Right renal cortex interstitium (tissue), 3 donors: ENCODE results near the gene BCL7B. TPM values are rescaled to one million over a fixed set of nuclear protein-coding genes. Genes with fewer than 3 reads are reported as not detected.
A peak's percentile ranks its signal among the peaks of the same experiment; 100 is the strongest.
"Not testable (repeated sequence)": the region's sequence is repeated elsewhere in the genome, so short reads cannot be mapped to it uniquely, and the experiment has no call there.

Experiments
- DNase-seq, 3 donors: peaks; one replicate each; pipeline ENCODE4 v3.0.0-alpha.2; 2013; ENCODE audit warnings: low read depth in 3 of 3, low spot score in 2 of 3
- polyA plus RNA-seq, 3 donors: library from polyadenylated mRNA; unstranded; fragments of 120-200 nt; gene quantifications; one replicate each; pipeline ENCODE4 v1.2.1, GENCODE V29; 2013; ENCODE audit not compliant: insufficient read length in 3 of 3

BCL7B gene
- polyA plus RNA-seq, 3 donors, result 34.6 to 35.5 (median 34.6) TPM

- no peak for DNase-seq
These were observed 20.4 kb downstream of the BCL7B start for GRCh38 chr7:73537051-73537450.

GRCh38 chr7:73536479-73536878 lies 21.0 kb downstream of the BCL7B start:
- no peak for DNase-seq

GRCh38 chr7:73535918-73536317 lies 21.6 kb downstream of the BCL7B start:
- DNase-seq, result not testable (repeated sequence)

- DNase-seq, result no peak
These were observed 23.7 kb downstream of the BCL7B start for GRCh38 chr7:73533742-73534141.

GRCh38 chr7:73532224-73532623 lies 25.3 kb downstream of the BCL7B start:
- DNase-seq, result no peak

- no peak for DNase-seq
These were observed 26.7 kb downstream of the BCL7B start for GRCh38 chr7:73530800-73531199.

GRCh38 chr7:73526896-73527821 lies 30.3 kb downstream of the BCL7B start:
- no peak for DNase-seq

GRCh38 chr7:73526158-73526494 lies 31.4 kb downstream of the BCL7B start:
- DNase-seq, result not testable (repeated sequence)

GRCh38 chr7:73522105-73522872 lies 35.2 kb downstream of the BCL7B start, which contains the start of gene BAZ1B:
BAZ1B (minus strand) TSS chr7:73522293; CDS start chr7:73521933, 360 bp downstream.
- DNase-seq, result peak; percentile 93 to 96 (median 94)

- DNase-seq, result peak in 1 of 3 donors; percentile 51
These were observed 35.8 kb downstream of the BCL7B start for GRCh38 chr7:73521636-73522104.

- no peak for DNase-seq
These were observed 36.5 kb downstream of the BCL7B start for GRCh38 chr7:73520673-73521635.

- no peak for DNase-seq
These were observed 37.4 kb downstream of the BCL7B start for GRCh38 chr7:73519867-73520672.

- DNase-seq, result no peak
These were observed 39.0 kb downstream of the BCL7B start for GRCh38 chr7:73518470-73518869.

- DNase-seq, result no peak
These were observed 40.1 kb downstream of the BCL7B start for GRCh38 chr7:73517241-73517995.

GRCh38 chr7:73515178-73515577 lies 42.3 kb downstream of the BCL7B start:
- no peak for DNase-seq

GRCh38 chr7:73512018-73512780 lies 45.3 kb downstream of the BCL7B start:
- DNase-seq, result no peak

GRCh38 chr7:73509463-73509862 lies 48.0 kb downstream of the BCL7B start:
- no peak for DNase-seq

GRCh38 chr7:73507556-73507955 lies 49.9 kb downstream of the BCL7B start:
- DNase-seq, result no peak
